Left renal pelvis (tissue), 4 donors: ENCODE data around the gene CCDC9B. TPM values are rescaled to one million over a fixed set of nuclear protein-coding genes. Genes with fewer than 3 reads are reported as not detected.

Experiments
- DNase-seq, 4 donors: peaks; one replicate each; pipeline ENCODE4 v3.0.0-alpha.2; 2013; ENCODE audit warnings: low read depth in 4 of 4, low spot score in 3 of 4
- polyA plus RNA-seq, 4 donors: library from polyadenylated mRNA; unstranded; fragments of 120-200 nt; gene quantifications; one replicate each; pipeline ENCODE4 v1.2.1, GENCODE V29; 2013; ENCODE audit not compliant: insufficient read length in 4 of 4

The CCDC9B gene
- polyA plus RNA-seq, 4 donors, result 2.0 to 13.8 (median 4.9) TPM

DNA sequence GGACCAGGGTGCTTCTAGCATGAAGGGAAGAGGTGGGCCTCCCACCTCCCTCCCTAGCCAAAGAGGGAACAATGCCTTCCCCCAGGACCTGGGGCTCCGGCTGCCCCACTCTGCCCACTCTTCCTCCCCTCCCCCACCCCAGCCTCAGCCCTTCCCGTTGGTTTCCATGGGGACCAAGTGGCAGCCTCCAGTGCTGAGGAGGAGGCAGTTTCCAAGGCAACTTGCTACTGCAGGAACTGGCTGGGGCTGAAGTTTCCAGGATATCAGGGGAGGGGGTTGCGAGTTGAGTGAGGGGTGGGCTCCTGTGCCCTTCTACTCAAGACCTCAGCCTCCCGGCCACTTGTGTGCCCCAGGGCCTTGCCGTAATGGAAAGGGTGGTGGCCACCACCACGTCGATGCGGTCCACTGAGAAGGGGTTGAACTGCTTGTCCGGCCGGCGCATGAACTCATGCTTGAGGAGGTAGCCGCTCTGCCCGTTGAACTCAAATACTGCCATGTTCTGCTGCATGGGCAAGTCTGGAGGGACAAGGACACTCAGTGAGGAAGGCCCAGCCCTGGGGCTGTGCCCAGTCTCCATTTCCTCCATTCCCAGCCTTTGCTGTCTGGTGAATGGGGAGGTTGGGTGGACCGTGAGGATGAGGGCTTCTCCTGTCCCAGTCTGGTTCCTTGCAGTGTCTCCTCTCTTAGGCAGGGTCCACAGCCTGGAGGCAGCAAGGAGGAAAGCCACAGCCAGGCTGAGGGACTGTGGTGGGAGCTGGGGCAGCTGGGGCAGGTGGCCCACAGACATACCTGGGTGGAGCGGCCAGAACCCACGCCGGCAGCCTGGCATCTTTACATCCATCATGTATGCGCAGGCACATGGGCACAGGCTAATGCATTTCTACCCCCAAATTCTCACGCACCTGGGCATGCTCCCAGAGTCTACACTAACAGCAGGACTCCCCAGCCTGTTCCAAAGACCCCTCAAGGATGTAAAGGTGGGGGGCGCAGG is 46.5 kb downstream of the CCDC9B start:
- no peak for DNase-seq

DNA sequence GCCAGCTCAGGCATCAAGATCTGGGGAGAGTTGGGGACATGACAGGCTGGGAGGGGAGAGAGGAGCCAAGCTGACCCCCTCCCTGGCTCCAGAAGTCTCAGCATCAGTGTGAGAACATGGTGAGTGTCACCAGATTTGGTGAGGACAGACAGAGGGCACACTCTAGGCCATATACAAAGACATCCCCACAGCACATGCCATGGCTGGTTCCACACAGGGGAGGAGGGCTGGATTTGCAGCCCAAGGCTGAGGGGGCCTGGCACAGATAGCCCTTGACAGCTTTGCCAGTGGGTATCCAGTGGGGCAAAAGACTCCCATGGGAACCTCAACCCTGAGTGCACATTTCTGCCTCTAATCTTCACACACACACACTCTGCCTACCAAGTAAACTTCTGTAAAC is 47.7 kb downstream of the CCDC9B start:
- no peak for DNase-seq

DNA sequence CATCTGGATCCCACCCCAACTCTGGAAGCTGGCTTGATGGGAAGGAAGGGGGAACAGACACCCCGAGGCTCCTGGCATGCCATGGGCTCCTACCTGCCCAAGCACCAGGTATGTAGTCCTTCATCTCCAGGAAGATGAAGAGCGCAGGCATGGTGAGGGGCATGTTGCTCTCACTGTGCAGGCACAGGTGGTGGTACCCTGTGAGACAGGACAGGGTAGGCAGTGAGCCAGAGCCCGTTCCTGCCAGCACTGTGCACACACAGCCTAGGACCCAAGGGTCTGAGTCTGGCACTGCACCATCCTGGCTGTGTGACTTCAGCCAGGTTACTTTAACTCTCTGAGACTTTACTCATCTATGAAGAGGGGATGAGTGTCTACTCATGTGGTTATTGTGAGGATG is 48.5 kb downstream of the CCDC9B start:
- DNase-seq, result no peak

DNA sequence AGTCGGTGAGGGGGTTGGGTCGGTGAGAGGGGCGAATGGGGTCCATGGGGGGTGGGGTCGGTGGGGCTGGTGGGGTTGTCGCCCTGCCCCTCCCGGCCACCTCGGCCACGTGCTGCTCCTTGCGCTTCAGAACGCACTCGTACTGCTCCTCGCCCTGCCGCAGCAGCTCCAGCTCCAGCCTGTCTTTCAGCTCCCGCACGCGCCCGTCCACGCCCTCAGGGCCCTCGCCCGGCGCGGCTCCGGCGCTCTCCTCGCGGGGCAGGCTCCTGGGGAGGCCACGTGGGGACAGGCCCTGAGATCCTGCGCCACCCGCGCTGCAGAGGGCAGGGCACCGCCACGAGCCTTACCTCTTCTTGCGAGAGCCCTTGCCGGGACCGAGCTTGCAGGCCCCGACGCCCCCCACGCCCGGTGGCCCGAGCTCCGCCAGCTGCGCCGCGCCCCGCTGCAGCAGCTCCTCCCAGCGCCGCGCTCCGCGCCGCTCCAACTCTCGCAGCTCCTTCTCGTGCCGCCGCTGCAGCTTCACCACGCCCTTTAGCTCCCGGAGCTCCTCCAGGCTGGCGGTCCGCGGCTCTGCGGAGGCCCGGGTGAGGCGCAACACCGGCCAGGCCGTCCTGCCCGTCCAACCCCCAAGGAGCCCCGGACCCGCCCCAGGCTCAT is 49.7 kb downstream of the CCDC9B start:
- DNase-seq, result no peak

DNA sequence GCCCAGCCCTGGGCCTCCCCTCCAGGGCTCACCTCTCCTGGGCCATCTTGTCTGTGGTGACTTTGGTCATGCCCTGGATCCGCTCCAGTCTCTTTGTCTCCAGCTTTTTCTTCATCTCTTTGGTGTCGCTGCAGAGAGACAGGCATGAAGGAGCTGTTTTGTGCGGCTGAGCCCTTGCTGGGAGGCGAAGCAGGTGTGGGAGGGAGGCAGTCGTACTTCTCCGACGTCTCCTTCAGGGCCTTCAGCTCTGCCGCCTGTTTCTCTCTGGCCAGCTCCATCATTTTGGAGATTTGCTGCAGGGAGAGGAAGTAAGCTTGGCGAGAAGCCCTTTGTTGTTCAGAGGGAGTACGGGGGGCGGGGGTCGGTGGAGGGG is 50.2 kb downstream of the CCDC9B start:
- no peak for DNase-seq

DNA sequence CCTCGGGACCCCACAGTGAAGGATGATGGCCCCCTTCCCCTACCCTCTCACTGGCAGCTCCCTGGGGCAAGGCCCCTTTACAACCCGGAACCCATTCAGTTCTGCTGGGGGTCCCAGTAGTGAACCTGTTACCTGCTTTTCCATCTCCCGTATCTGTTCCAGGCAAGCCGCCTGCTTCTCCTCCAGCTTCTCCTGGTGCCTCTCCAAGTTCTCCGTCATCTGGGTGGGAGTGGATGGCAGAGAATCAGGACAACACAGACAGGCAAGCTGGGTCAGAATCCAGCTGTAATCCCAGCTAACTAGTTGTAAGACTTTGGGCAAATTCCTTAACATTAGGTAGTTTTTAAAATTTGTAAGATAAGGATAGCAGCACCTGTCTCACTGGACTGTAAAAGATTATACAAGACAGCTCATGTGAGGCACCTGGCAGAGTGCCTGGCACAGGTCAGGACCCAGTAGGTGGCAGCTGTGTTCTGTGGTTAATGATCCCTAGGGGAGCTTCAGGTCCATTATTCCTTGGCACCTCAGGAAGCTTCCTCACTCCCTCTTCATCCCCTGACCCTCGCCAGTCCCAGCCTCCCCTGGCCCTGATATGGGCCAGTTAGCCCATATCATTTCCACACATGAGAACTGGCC is 51.5 kb downstream of the CCDC9B start:
- no peak for DNase-seq

DNA sequence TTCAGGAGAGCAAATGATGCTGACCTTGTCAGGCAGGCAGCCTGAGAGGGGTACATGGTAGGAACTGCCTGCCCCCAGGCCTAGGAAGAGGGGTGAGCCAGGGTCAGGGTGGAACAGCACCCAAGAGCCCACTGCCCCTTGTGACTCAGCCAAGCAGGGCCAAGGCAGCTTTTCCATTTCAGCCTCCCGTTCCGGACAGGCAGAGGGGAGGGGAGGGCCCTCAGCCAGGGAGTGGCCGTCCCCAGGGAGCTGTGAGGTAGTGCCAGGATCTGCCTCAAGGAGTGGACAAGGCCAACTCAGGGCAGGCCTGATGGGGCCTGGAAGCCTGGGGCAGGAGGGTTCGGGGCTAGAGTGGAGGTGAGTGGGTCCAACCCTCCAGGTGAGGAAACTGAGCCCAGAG is 52.8 kb downstream of the CCDC9B start:
- DNase-seq, result no peak

DNA sequence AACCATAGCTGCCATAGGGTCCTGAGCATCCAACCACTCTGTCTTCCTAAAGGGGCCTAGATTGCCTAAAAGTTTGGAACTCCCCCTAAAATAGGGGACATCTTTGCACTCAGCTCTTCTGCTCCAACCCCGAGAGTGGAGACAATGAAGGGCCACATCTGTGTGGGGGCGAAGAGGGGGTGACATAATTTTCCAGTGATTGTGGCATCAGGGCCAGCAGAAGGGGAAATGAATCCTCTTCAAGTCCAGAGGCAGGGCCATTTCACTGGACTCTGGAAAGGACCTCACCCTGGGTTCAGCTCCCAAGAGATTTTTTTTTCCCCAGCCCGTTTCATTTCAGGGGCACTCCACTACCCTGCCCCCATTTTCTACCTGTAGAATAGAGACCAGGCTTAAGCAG is 53.2 kb downstream of the CCDC9B start:
- DNase-seq, result no peak

DNA sequence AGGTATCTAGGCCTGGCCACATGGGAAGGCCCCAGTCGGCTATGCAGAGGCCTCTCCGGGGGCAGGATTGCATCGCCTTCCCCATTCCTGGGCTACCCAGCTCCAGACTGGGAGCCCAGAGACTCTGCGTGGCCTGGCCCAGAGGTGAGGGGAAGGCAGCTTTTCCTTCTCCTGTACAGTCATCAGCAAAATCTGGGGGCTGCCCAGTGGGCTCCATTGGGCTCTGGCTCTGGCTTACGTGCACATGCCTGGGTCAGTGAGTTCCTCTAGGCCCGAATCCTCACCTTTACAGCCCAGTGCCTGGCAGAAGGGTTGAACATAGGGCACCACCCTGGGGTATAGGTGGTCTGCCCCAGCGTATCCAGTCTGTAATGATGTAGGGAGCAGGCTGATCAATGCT is 53.9 kb downstream of the CCDC9B start:
- DNase-seq, result no peak

DNA sequence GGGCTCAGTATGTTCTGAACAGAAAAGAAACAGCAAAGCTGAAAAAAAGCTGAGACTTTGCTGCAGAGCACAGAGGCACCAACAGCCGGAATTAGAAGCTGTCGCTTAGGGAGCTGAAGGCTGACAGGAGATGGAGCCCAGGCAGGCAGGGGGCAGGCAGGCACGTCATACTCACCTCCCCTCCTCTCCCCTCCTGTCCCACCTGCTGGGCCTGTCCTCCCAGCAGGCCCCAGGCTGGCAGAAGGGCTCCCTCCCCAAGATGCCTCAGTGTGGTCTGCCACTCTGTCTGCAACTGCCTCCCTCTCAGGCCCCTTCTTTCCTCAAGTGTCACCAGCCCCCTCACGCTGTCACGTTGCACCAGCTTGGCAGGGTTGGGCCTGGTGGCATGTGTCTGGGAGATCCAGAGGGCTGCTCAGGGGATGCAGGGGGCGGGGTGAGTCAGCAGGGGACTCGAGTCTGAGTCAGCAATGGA is 54.6 kb downstream of the CCDC9B start:
- DNase-seq, result no peak

DNA sequence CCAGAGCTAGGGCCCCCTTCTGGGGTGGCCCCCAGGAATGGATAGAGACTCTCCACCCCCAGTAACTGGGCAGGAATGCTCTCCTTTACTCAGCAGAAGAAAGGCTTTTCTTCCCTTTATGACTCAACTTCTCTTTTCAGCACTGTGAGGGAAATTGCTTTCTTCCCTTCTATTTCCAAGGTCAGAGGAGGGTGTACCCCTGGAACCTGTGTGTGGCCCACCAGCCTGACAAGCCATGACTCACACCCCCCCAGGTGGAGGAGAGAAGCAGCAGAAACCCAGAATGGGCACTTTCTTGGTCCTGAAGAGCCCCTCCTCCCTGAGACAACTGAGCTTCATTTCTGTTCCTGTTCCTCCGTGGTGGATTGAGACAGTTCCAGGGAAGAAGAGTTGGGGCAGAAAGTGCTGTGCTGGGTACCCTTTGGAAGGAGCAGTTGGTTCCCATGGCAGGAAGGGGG is 55.2 kb downstream of the CCDC9B start:
- no peak for DNase-seq

DNA sequence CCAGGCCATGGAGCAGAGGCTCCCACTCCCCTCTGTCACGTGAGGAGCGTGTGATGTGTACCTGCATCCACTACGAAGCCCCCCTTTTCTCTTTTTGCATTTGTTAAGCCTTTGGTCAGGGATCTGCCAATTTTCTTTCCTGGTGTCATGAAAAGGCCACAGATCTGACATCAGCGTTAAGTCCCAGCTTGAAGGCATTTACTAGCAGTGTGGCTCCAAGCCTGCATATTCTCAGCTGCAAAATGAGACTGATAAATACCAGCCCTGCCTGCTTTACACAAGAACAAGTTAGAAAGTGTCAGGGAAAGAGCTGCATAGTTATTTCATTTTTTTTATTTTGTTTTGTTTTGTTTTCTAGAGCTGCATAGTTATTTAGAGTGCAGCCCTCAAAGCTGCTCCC is 55.6 kb downstream of the CCDC9B start:
- no peak for DNase-seq

DNA sequence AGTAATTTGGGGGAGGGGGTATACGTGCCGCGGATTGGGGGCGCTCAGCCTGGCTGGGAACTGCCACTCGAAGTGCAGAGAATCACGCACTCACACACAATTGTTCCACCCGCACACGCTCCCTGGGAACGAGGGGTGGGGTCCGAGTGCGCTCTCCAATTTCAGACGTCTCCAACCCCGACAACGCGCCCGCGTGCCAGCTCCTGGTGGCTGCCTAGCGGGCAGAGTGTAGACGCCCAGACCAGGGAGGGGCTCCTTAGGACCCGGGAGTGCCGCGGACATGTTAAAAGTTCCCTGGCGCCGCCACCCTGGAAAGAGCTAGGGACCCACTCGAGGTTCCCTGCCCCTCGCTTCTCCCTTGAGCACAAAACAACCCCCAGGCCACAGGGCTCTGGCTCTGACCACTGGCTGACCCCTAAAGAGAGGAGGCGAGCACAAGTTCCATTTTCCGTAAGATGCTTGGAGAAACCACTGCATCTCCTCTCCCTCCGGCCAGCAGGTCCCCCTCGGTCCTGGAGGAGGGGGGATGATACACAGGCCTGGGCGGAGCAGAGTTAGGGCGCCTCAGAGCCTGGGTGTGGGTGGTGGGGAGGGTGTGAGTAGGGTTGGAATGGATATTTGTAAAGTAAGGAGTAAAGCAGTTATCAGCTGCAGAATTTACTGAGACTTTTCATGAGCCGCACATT is 57.0 kb downstream of the CCDC9B start:
- no peak for DNase-seq

DNA sequence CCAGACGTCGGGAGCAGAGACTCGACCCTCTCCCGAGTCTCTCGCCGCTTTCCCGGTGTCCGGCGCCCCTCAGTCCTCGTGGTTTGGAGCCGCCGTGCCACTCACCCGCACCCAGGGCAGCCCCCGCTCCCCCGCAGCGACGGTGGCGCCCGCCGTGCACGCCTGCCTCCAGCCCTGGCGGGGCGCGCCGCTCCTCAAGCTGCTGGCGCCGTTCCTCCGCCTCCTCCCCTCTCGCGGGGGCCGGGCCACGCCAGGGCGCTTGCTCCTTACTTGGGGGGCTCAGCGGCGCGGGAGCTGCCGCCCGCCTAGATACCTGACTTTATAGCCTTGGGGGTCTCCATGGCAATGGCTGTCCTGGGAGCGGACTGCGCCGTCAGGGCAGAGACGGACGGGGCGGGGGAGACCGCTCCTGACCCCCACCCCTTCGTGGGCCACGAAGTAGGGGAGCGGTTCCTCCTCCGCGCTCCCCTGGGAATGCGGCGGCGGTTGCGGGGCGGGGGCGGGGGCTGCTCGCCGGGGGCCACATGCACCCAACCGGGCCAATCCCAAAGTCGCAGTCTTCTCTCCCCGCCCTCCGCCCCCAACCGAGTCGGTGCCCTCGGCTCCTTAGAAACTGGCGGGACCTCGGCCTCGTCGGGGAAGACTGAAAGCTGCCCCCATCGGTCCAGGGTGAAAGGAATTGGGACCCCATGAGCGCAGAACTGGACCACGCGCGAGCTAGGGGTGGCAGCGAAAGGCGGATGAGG is 57.7 kb downstream of the CCDC9B start, which contains the start of gene ANKRD63:
Gene ANKRD63 (minus strand): TSS at position 196 of the 746 bp plus-strand sequence. CDS start 478 bp downstream, outside the sequence.
- no peak for DNase-seq

DNA sequence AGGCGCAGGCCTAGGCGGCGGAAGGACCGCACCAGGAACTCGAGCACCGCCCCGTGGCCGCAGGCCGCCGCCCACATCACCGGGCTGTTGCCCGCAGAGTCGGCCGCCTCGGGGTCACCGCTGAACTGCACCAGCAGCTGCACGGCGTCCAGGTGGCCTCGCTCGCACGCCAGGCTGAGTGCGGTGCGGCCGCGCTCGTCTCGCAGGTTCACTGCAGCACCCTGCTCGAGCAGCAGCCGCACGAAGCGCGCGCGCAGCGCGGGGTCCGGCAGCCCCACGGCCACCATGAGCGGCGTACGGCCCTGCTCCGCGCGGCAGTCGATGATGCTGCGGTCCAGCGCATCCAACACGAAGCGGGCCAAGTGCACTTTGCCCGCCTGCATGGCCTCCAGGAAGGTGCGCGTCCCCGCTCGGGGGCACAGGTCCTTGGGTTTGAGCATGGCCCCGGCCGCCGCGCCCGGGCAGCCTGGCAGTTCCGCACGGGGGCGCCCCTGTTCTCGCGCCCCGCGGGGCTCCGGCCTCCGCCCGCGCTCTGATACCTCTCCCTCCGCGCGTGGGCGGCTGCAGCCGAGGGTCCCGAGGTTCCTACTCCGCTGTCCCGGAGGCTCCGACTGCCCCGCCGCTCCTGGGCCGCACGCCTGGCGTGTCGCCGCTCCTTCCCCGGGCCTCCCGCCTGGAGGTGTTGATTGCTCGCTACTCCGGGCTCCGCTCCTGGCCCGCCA is 58.4 kb downstream of the CCDC9B start:
- DNase-seq, result no peak

DNA sequence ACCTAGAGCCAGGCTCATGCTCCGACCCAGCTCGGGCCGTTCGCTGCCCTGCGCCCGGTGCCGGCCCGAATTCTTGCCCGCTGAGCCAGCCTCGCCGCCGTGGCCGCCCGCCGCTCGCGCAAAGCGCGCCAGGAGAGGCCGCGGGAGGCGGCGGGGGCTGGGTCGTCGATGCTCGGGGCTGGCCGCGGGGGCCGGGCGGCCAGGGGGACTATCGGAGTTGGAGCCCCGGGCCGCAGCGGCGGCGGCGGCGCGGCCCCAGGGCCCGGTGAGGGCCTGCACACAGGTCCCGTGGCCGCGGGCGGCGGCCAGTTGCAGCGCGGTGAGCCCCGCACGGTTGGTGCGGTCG is 59.0 kb downstream of the CCDC9B start:
- no peak for DNase-seq
